GM12875 (cell line): ENCODE data around the gene NRXN2.

Source experiments
- H3K4me3 ChIP-seq: one replicate; pipeline ENCODE4 v1.5.1; 2011; ENCODE audit warnings: low read depth, low read length, control low read depth
- TF ChIP-seq, protein P1 (sequence below): IDR thresholded peaks from 2 replicates; pipeline ENCODE4 v1.5.1; 2011; ENCODE audit warnings: low read depth, mild to moderate bottlenecking, control low read depth, inconsistent platforms, low read length, moderate library complexity, borderline replicate concordance; ENCODE audit not compliant: insufficient read depth

Gene NRXN2

DNA sequence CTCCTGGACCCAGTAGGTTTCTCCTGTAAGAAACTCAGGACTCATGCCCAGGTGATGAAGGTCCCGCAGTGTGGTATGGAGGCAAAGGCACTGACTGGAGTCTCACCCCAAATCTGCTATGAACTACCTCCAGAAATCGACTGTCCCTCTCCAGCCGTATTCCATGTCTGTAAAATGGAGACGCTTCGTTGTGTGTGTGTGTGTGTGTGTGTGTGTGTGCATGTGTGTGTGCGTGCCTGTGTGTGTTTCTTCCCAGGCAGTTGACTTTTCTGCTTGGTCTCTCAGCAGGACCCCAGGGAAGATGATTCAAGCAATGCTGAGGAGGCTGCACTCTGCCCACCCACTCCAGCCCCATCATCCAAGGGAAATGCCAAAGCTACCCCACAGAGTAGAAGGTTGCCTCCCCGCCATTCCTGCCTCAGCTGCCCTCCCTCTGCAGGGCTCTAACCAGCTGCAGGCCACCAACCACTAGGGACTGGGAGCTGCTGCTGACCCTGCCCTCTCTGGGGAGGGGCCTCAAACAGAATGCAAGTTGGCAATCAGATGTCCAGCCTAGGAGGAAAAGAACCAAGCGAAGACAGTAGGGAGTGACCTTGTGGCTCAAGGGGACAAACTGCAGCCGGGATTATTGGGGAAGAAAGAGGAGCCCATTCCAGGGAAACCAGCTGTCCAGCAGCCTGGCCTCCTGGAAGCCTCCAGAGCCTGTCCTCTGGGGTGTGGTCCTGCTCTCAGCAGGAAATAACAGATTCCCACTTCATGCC is 75.8 kb downstream of the NRXN2 start:
- no peak overlapping the region for H3K4me3 ChIP-seq
- TF ChIP-seq, protein P1, sequence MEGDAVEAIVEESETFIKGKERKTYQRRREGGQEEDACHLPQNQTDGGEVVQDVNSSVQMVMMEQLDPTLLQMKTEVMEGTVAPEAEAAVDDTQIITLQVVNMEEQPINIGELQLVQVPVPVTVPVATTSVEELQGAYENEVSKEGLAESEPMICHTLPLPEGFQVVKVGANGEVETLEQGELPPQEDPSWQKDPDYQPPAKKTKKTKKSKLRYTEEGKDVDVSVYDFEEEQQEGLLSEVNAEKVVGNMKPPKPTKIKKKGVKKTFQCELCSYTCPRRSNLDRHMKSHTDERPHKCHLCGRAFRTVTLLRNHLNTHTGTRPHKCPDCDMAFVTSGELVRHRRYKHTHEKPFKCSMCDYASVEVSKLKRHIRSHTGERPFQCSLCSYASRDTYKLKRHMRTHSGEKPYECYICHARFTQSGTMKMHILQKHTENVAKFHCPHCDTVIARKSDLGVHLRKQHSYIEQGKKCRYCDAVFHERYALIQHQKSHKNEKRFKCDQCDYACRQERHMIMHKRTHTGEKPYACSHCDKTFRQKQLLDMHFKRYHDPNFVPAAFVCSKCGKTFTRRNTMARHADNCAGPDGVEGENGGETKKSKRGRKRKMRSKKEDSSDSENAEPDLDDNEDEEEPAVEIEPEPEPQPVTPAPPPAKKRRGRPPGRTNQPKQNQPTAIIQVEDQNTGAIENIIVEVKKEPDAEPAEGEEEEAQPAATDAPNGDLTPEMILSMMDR = no peak

DNA sequence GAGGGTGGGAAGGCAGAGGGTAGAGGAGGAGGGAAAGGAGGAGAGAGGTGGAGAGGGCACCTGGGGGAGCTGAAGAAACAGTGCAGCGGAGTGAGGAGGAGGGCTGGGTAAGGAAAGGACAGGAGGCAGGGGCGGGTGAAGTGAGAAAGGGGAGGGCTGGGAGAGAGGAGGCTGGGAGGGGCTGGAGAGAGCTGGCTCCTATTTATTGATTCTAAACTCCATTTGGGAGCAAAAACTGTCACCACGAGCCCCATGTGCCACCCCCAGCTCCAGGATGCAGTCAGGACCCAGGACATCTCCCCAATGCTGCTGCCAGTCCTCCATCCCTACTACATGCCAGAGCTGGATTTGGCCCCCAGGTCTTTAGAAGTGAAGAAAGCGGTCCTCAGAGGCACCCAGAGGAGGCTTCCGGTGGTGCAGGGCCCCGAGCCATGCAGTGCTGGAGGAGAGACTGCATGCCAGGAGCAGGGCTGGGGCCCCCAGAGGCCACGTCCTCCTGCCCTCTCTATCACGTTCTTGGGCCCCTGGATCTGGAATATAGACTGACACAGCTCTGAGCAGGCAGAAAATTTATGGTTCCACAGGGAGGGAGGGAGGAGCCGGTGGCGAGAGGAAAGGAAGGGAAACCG is 78.2 kb downstream of the NRXN2 start:
- TF ChIP-seq, protein P1 = no peak
- H3K4me3 ChIP-seq = no peak overlapping the region

DNA sequence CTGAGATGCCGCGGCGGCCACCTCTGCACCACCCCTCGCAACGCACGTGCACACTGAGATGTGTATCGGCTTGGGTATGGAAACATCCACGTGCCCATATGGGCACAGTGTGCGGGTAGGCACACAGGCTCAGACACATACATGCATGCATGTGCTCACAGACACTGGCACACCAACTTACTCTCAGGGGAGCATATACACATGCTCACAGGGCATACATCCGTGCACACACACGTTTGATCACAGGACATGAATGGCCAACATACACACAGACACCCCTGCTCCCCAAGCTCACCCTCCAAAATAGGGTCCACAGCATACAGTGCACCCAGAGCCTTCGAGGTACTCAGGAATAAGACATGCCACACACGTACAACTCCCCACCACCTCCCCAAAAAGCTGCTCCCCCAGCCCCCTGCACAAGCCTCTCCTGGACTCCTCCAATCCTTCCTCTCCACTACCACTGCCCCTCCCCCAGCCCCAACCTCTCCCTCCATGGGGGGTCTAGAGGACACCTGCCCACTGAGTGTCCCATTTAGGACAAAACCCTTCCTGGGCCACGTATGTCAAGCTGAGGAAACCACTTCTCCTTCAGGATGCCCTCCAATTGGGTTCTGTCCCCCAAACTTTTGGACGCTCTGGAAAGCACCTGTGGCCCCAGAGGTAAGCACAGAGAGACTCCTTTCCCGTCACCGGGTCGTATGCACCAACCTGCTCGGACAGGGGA is 78.9 kb downstream of the NRXN2 start:
- H3K4me3 ChIP-seq = no peak overlapping the region
- TF ChIP-seq, protein P1 = no peak

DNA sequence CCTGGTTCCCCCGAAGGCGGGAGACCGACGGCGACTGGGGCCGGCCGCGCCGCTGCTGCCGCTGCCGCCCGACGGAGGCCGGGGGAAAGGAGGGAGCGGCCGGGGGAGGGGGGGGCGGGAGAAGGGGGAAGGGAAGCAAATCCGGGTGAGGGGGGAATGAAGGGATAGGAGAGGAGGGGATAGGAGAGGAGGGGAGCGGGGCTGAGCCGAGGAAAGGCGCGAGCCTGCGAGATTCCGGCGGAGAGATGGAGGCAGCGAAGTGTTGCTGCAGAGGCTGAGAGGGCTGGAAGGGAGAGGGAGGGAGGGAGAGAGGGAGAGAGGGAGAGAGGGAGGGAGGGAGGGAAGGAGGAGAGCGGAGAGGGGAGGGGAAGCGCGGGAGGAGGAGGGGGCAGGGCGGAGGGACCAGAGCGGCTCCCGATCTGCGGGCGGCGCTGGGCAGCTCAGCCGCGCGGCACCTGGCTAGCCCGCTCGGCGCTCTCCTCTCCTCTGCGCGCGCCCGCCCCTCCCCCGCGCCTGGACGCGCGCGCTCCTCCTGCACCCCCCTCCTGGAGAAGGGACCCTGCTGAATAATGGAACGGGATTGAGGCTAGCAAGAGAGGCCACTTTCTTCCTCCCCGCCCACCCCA is 79.6 kb downstream of the NRXN2 start:
- TF ChIP-seq, protein P1 = no peak
- no peak overlapping the region for H3K4me3 ChIP-seq

DNA sequence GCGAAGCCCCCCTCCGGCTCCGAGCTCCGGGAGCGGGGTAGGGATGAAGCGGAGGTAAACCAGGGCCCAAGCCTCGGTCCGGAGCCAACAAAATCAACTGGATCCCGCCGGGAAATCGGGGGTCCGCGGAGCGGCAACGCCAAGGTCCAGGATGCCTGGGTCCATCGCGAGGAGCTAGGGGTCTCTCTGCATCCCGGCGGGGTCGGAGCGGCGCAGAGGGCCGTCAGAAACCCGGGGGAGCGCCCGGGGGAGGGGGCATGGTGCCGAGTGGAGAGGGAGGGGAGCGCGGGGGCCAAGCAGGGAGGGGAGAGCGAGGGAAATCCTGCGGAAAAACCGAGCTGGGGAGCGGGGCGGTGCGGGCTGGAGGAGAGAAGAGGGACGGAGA is 80.1 kb downstream of the NRXN2 start:
- TF ChIP-seq, protein P1 = no peak
- no peak overlapping the region for H3K4me3 ChIP-seq

DNA sequence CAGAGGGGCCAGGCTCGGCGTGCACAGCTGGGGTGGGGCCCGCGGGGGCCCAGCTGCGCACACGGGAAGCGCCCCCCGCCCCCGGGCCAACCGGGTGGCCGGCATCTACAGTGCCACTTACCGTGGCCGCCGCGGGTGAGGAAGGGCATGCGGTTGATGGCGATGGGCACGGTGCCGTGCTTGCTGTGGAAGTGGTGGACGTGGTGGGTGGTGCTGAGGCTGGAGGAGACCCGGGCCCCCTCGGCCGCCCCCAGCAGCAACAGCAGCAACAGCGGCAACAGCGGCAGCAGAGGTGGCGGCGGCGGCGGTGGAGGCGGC is 80.6 kb downstream of the NRXN2 start:
- TF ChIP-seq, protein P1 = no peak
- no peak overlapping the region for H3K4me3 ChIP-seq
